SK-N-SH treated with all-trans-retinoic acid at 6 μM for 48 hours (cell line): ENCODE results near the gene LRRK1.

Experiments used
- ATAC-seq: fragments of 200-7000 bp; cut with Tn5 transposase; 3 replicates; pipeline ENCODE4 v1.9.1; 2020; ENCODE audit warnings: mild to moderate bottlenecking, moderate library complexity
- BACH2 ChIP-seq: fragments of 250-450 bp; sonication (Bioruptor Pico); IDR thresholded peaks from 2 replicates; pipeline ENCODE4 v1.9.0; 2021; ENCODE audit warnings: mild to moderate bottlenecking, borderline replicate concordance
- CREB5 ChIP-seq: fragments of 250-450 bp; sonication (Bioruptor Pico); IDR thresholded peaks from 2 replicates; pipeline ENCODE4 v1.5.1; 2020; ENCODE audit warnings: low read depth, mild to moderate bottlenecking, moderate library complexity
- CSDC2 ChIP-seq: fragments of 250-450 bp; sonication (Bioruptor Pico); IDR thresholded peaks from 2 replicates; pipeline ENCODE4 v1.5.0; 2020; ENCODE audit warnings: mild to moderate bottlenecking, moderate library complexity
- CSRNP3 ChIP-seq: fragments of 250-450 bp; sonication (Bioruptor Pico); IDR thresholded peaks from 2 replicates; pipeline ENCODE4 v1.5.1; 2021; ENCODE audit warnings: mild to moderate bottlenecking, moderate library complexity
- ESRRG ChIP-seq: fragments of 250-450 bp; sonication (Bioruptor Pico); IDR thresholded peaks from 2 replicates; pipeline ENCODE4 v1.6.1; 2021; ENCODE audit warnings: mild to moderate bottlenecking
- GLIS3 ChIP-seq: fragments of 250-450 bp; sonication (Bioruptor Pico); IDR thresholded peaks from 2 replicates; pipeline ENCODE4 v1.5.0; 2020; ENCODE audit warnings: mild to moderate bottlenecking, moderate library complexity
- PATZ1 ChIP-seq: fragments of 250-450 bp; sonication (Bioruptor Pico); IDR thresholded peaks from 2 replicates; pipeline ENCODE4 v1.8.0; 2020; ENCODE audit warnings: mild to moderate bottlenecking, moderate library complexity, borderline replicate concordance
- POU6F1 ChIP-seq: fragments of 250-450 bp; sonication (Bioruptor Pico); IDR thresholded peaks from 2 replicates; pipeline ENCODE4 v1.8.0; 2021; ENCODE audit warnings: low read depth, mild to moderate bottlenecking, moderate library complexity, borderline replicate concordance
- PPARA ChIP-seq: fragments of 250-450 bp; sonication (Bioruptor Pico); IDR thresholded peaks from 2 replicates; pipeline ENCODE4 v1.5.0; 2020; ENCODE audit warnings: mild to moderate bottlenecking, borderline replicate concordance
- RARB ChIP-seq: fragments of 250-450 bp; sonication (Bioruptor Pico); IDR thresholded peaks from 2 replicates; pipeline ENCODE4 v1.8.0; 2021; ENCODE audit warnings: mild to moderate bottlenecking, moderate library complexity
- SNAI2 ChIP-seq: fragments of 250-450 bp; sonication (Bioruptor Pico); IDR thresholded peaks from 2 replicates; pipeline ENCODE4 v1.5.0; 2020; ENCODE audit warnings: mild to moderate bottlenecking, moderate library complexity
- TCF4 ChIP-seq: fragments of 250-450 bp; sonication (Bioruptor Pico); IDR thresholded peaks from 2 replicates; pipeline ENCODE4 v1.8.0; 2021; ENCODE audit warnings: mild to moderate bottlenecking, moderate library complexity, borderline replicate concordance
- TOX ChIP-seq: fragments of 250-450 bp; sonication (Bioruptor Pico); IDR thresholded peaks from 2 replicates; pipeline ENCODE4 v1.8.0; 2021; ENCODE audit warnings: mild to moderate bottlenecking, moderate library complexity, borderline replicate concordance
- TSHZ2 ChIP-seq: fragments of 250-450 bp; sonication (Bioruptor Pico); IDR thresholded peaks from 2 replicates; pipeline ENCODE4 v1.5.0; 2020; ENCODE audit warnings: mild to moderate bottlenecking, moderate library complexity
- ZC3H10 ChIP-seq: fragments of 250-450 bp; sonication (Bioruptor Pico); IDR thresholded peaks from 2 replicates; pipeline ENCODE4 v1.5.1; 2021; ENCODE audit warnings: mild to moderate bottlenecking, moderate library complexity
- ZFP3 ChIP-seq: fragments of 250-450 bp; sonication (Bioruptor Pico); IDR thresholded peaks from 2 replicates; pipeline ENCODE4 v1.5.0; 2020; ENCODE audit warnings: mild to moderate bottlenecking, moderate library complexity
- ZFP30 ChIP-seq: fragments of 450-650 bp; formaldehyde crosslinking; IDR thresholded peaks from 2 replicates; pipeline ENCODE4 v1.5.0; 2022; ENCODE audit warnings: mild to moderate bottlenecking, moderate library complexity
- ZNF565 ChIP-seq: fragments of 450-650 bp; formaldehyde crosslinking; conservative IDR thresholded peaks from 2 replicates; pipeline ENCODE4 v1.5.0; 2020; ENCODE audit warnings: low read depth, mild to moderate bottlenecking, moderate library complexity
- ZNF70 ChIP-seq: fragments of 450-650 bp; formaldehyde crosslinking; IDR thresholded peaks from 2 replicates; pipeline ENCODE4 v1.5.0; 2020; ENCODE audit warnings: mild to moderate bottlenecking, moderate library complexity

Gene LRRK1

GRCh38 chr15:100875976-100876375 is 43.2 kb upstream of the LRRK1 start:
- no peak for TF ChIP-seq SNAI2
- no peak for TF ChIP-seq TSHZ2 (CRISPR knock-in tag)
- no peak for ATAC-seq

- no peak for TF ChIP-seq TOX
- TF ChIP-seq ZFP30 (CRISPR knock-in tag): no peak
- TF ChIP-seq POU6F1 (CRISPR knock-in tag): no peak
- TF ChIP-seq BACH2: no peak
- TF ChIP-seq CSDC2 (CRISPR knock-in tag): no peak
- no peak for TF ChIP-seq ZFP3 (CRISPR knock-in tag)
- no peak for TF ChIP-seq ESRRG (CRISPR knock-in tag)
- TF ChIP-seq CREB5 (CRISPR knock-in tag): no peak
- no peak for TF ChIP-seq RARB (CRISPR knock-in tag)
- no peak for TF ChIP-seq CSRNP3
- TF ChIP-seq SNAI2: no peak
- no peak for TF ChIP-seq GLIS3
- no peak for TF ChIP-seq PPARA (CRISPR knock-in tag)
- ATAC-seq: no peak
Measured at GRCh38 chr15:100877551-100877950, 41.6 kb upstream of the LRRK1 start.

- TF ChIP-seq POU6F1 (CRISPR knock-in tag) (no peak), PATZ1 (CRISPR knock-in tag) (no peak), GLIS3 (no peak), ZC3H10 (no peak), TCF4 (CRISPR knock-in tag) (no peak)
- TF ChIP-seq, all 23 proteins: peak for 0
- ATAC-seq: no peak
Measured at GRCh38 chr15:100878130-100878529, 41.0 kb upstream of the LRRK1 start.

- ATAC-seq: no peak
- no peak for TF ChIP-seq ZC3H10
- TF ChIP-seq CREB5 (CRISPR knock-in tag): no peak
- TF ChIP-seq TOX: no peak
- no peak for TF ChIP-seq PATZ1 (CRISPR knock-in tag)
- TF ChIP-seq GLIS3: no peak
- TF ChIP-seq TCF4 (CRISPR knock-in tag): no peak
- TF ChIP-seq ZFP30 (CRISPR knock-in tag): no peak
- TF ChIP-seq CSDC2 (CRISPR knock-in tag): no peak
- TF ChIP-seq ZNF70 (CRISPR knock-in tag): no peak
- TF ChIP-seq ZNF565 (CRISPR knock-in tag): no peak
Measured at GRCh38 chr15:100878648-100879047, 40.5 kb upstream of the LRRK1 start.
